GM12892 (cell line): Measurements from ENCODE around the gene SOX6.

Experiments
- POLR2A ChIP-seq: IDR thresholded peaks from 2 replicates; pipeline ENCODE4 v1.6.1; 2011; ENCODE audit warnings: low read depth, low read length, control low read depth
- POLR2AphosphoS5 ChIP-seq: IDR thresholded peaks from 2 replicates; pipeline ENCODE4 v1.6.1; 2011; ENCODE audit warnings: low read depth, low read length, control low read depth

DNA sequence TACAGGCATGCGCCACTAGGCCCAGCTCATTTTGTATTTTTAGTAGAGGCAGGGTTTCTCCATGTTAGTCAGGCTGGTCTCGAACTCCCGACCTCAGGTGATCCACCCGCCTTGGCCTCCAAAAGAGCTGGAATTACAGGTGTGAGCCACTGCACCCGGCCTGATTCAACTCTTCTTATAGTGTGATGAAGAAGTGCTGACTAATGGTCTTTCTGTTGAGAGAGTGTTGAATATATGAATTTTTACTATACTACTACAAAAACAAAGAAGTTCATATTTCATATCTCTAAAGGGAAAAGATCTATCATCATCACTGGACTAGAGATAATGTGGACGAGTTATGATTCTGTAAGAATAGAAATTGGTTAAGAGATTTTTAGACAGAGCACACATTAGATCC, 320.1 kb downstream of the SOX6 start:
- TF ChIP-seq POLR2A (no peak), POLR2AphosphoS5 (no peak)
